Stimulated activated CD4-positive, alpha-beta T cell treated with anti-CD3 and anti-CD28 coated beads, TNF-alpha, amount 100 ng/mL, for 24 hours (primary cell): ENCODE results near the gene RNF214.
"Not testable (repeated sequence)": the region's sequence is repeated elsewhere in the genome, so short reads cannot be mapped to it uniquely, and the experiment has no call there.

Source experiments
- DNase-seq, 3 experiments: peaks; one replicate each; pipeline ENCODE4 v3.0.0-alpha.2; 2020; ENCODE audit warnings: low read depth in 3 of 3

Gene RNF214

DNA sequence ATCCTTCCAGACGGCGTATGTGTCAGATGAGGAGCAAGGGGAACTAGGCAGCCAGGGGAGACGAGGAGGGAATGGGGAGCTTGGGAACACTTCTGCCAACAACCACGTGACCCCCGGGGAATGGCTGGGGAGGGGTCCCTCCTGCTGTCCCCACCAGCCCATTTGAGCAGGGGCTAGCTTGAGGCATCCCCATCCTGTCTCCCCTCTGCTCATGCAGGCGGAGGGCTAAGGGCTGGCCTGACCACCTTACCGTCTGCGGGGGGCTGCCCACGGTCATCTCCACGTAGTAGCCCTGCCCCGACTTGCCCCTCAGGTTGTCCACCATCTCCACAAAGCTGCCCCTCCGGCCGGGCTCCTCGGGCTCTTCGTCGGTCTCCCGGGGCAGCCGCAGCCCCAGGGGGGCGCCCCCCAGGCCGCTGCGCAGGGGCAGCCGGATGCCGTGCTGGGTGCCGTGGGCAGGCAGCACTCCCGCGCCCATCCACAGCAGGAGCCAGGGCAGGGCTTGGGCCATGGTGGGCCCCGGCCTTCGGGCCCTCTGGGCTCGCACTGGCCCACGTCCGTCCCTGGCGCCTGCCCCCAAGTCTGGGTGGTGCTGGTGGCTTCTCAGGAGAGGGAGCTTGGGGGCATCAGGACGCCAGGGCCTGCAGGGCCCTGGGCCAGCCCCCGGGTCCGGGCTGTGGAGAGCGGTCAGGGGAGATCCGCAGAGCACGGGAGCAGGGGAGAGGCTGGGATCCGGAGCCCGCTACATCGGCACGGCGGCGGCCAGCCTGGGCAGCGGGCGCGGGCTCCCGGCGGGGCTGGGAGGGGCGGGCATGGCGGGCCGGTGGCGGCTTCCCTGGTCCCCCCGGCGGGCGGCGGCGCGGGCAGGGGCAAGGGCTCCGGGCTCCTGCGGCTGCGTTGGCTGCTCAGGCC lies 83.1 kb downstream of the RNF214 start:
- peak in 1 of 3 experiments; percentile 11 for DNase-seq

DNA sequence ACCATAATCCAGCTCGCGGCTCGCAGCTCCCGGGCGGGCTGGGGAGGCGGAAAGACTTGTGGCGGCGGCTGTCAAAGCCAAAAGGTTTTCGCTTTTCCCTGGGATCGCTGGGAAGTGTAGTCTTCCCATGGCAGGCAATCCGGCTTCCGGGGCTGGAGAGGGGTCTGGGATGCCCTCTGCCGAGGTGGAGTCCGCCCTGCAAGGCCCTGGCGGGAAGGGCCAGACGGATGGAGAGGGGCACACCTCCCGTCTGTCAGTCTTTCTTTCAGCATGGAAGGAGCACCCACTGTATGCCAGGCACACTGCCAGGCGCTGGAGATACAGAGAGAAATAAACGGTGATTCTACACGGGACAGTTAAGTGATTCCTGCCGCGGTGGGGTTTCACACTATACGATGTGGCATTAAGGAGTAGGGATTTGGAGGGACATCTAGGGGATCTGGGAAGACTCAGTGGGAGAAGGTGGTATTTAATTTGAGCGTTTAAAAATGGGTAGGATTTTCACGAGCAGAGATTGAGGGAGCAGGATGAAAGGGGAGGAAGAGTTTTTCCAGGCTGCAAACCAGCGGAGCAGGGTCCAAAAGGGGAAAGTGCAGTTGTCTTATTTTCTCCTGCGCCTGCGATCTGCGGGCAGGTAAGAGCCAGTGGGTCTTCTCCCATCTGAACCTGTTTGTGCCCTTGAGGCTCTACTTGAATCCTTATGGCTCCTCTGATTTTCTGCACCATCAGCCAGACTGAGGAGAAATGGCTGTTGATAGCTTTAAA lies 83.9 kb downstream of the RNF214 start, which contains the start of gene BACE1:
Gene BACE1 (minus strand): TSS at position 60 of the 765 bp plus-strand sequence. CDS start 461 bp downstream, outside the sequence.
- DNase-seq: peak in 2 of 3 experiments; percentile 3 to 13

DNA sequence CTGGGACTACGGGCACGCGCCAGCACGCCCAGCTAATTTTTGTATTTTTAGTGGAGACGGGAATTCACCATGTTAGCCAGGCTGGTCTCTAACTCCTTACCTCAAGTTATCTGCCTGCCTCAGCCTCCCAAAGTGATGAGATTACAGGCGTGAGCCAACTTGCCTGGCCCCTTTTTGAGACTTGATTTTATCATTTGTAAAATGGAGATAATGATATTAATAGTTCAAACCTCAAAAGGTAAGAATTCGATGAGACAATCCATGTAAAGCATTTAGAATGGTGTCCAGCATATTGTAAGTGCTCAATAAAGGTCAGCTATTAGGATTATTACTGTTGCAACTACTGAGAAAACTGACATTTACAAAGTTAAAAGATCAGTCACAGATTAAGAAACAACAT lies 86.3 kb downstream of the RNF214 start:
- DNase-seq: no peak

DNA sequence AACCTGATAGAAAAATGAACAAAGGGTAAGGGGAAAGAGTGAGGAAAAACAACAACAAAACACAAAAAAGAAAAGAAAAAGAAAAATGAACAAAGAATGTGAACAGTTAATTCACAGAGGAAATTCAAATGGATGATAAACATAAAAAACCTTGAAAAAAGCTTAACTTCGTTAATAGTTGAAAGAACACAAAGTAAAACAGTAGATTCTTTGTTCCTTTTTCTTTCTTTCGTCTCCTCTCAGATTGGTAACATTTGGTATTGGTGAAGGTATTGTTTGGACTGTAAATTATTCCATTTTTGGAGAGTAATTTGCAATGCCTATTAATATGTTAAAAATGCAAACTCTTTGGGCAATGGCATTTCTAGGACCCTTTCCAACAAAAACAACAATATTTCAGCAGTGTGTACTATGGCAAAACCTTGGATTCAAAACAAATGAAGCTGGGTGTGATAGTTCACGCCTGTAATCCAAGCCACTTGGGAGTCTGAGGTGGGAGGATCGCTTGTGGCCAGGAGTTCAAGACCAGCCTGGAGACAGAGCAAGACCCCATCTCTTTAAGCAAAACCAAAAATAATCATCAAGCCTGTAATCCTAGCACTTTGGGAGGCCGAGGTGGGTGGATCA lies 86.9 kb downstream of the RNF214 start:
- DNase-seq: no peak

DNA sequence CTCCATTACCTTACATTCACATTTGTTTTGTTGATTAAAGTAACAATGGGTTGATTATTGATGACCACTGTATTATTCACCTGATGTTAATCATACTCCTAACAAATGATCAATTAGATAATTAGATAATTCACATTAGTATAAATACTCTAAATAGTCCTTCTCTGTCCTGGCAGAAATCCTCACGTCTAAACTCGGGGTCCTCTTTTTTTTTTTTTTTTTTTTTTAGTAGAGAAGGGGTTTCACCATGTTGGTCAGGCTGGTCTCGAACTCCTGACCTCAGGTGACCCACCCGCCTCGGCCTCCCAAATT lies 94.7 kb downstream of the RNF214 start:
- not testable (repeated sequence) for DNase-seq

DNA sequence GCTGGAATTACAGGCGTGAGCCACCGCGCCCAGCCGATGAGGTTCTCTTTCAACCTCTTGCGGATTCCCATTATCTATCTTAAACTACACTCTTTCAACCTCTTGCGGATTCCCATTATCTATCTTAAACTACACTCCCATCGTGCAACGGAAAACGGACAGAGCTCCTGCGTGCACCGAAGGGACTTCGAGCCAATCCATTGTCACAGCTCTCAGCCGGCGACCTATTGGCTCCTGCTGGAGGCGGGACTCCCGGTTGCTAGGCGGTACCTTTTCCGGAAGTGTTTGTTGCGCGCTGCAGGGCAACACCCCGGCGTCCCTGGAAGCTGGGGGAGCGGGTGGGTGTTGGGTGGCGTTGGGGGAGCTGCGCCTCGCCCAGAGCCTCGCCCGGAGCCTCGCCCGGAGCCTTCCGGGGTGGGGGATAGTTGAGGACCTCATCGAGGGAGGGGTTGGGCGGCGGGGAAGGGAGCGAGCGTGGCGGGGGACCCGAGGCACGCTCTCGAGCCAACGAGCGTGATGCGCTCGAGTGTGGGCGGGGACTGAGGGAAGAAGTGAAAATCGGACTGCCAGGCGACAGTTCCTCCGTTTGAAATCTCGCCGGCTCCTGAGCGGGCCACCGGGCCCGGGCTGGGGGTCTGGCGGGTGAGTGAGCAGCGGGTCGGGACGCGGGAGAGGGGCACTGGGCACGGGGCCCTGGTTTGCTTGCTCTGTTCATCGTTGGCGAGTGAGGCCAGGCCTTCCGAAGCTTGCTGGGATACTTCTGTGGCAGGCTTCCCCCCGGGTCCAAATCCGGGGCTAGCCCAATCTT lies 95.3 kb downstream of the RNF214 start, which contains the start of gene CEP164:
Gene CEP164 (plus strand): TSS at position 288 of the 808 bp plus-strand sequence. CDS start 10,733 bp downstream, outside the sequence.
- DNase-seq: peak; percentile 86 to 94 (median 90)

DNA sequence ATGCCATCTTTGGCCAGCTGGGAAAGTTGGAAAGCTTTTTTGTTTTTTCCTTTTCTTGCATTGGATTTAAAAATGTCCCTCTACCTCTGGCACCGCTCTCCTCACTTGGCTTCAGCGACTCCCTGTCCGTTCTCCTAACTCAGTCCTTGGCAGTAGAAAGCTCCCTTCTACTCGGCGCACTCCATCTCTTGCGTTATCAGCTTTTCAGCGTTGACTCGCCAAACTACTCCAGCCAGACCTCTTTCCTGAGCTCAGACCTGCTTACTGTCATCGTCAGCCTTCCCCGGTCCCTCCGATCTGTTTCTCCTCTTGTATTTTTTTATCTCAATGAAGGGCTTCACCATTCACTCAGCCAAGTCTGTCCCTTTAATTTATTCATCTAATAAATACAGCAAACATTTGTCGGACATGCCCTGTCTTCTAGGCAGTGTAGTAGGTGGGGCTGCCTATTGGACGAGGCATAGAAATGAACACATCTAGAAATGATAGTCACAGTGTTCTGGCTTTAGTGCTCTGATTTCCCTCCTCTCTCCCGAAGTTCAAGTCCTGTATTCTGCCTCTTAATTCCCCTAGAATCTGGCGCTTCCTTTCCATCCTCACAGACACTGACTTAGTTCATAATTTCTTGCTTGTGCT lies 96.0 kb downstream of the RNF214 start:
- no peak for DNase-seq

DNA sequence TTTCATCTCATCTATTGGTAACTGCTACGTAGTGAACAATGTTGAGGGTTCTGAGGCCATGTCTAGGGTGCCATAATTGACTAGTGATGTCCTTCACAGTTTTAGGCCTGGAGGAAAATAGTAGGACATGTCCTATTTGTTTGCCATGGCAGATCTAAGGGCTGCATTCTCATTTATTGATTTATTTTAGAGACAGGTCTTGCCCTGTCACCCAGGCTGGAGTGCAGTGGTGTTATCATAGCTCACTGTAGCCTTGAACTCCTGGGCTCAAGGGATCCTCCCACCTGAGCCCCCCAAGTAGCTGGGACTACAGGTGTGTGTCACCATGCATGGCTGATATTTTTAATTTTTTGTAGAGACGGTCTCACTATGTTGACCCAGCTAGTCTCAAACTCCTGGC lies 100.4 kb downstream of the RNF214 start:
- DNase-seq: no peak

DNA sequence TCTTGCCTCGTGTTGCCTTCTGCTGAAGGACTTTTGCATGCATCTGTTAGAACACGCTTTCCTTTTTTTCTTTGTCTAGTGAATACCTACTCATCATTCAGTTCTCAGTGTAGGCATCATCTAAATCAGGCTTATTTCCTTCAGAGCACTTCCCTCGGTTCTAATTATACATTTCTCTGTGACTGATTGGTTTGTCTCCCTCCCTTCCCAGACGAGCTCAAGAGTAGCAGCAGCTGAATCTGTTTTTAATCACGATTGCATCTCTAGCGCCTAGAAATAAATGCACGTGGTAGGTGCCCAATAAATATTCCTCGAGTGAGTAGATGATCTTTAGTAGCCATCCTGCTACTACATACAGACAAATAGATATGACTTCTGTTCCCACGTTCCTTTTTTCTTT lies 101.4 kb downstream of the RNF214 start:
- no peak for DNase-seq

DNA sequence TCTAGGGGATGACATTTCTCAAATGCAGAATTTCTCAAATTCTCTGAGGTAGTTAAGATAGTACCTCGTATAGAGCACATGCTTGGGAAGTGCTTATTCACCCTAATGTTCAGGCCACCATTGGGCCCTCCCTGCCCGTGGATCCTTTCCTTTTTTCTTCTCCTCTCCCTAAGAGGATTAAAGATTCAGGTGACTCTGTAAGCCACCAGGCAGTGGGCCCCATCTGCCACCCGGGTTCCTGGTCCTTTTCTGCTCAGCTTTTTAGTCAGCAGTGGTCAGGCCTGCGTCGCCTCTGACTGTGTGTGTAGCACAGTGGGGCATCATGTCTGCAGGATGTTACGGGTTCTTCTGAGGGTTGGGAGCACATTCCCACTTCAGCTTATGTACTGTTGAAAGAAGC lies 102.4 kb downstream of the RNF214 start:
- no peak for DNase-seq

DNA sequence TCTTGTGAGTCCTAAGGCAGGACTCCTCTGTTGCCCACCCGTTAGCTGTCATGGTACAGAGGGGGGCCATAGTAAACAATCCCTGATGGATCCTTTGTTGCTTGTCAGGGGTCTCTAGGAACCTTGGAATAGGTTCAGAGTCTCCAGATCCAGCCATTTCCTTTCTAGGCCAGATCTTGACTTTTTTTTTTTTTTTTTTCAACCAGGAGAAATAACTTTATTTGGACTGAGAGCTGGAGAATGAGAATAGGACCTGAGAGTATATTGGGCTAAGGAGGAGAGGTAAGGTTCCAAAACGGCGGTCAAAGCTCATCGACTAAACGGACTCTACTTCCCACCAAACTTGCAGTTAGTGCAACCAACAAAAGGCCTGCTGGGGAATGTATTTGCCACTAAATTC lies 102.9 kb downstream of the RNF214 start:
- no peak for DNase-seq
